Osteoblast (primary cell): ENCODE measurements around the gene SEMA4C. TPM values are rescaled to one million over a fixed set of nuclear protein-coding genes. Genes with fewer than 3 reads are reported as not detected.

ENCODE experiments used
- DNase-seq: peaks from one replicate; pipeline ENCODE4 v3.0.0; 2011; ENCODE audit warnings: low spot score, mixed read lengths; ENCODE audit not compliant: insufficient read length; ENCODE audit errors: missing footprints
- H2AFZ ChIP-seq: 2 replicates; pipeline ENCODE4 v1.6.0; 2011; ENCODE audit warnings: mild to moderate bottlenecking, low read length
- H3K27ac ChIP-seq: 2 replicates; pipeline ENCODE4 v1.5.1; 2011; ENCODE audit warnings: mild to moderate bottlenecking, low read depth, low read length, moderate library complexity
- H3K27me3 ChIP-seq: 2 replicates; pipeline ENCODE4 v1.6.0; 2012; ENCODE audit warnings: mild to moderate bottlenecking, control low read depth, inconsistent platforms, low read length, moderate library complexity; ENCODE audit not compliant: insufficient read depth
- H3K36me3 ChIP-seq: 2 replicates; pipeline ENCODE4 v1.5.1; 2011; ENCODE audit warnings: mild to moderate bottlenecking, low read length, control low read depth, moderate library complexity; ENCODE audit not compliant: insufficient read depth
- H3K4me1 ChIP-seq: 2 replicates; pipeline ENCODE4 v1.5.1; 2011; ENCODE audit warnings: mild to moderate bottlenecking, low read length, control low read depth, moderate library complexity; ENCODE audit not compliant: insufficient read depth
- H3K4me2 ChIP-seq: 2 replicates; pipeline ENCODE4 v1.6.0; 2011; ENCODE audit warnings: mild to moderate bottlenecking, low read length; ENCODE audit not compliant: insufficient read depth
- H3K4me3 ChIP-seq: fragments of 200-600 bp; sonication (generic); 3 replicates; pipeline ENCODE4 v1.5.1; 2012; ENCODE audit warnings: mild to moderate bottlenecking, low read length, inconsistent platforms; ENCODE audit not compliant: insufficient read depth
- H3K79me2 ChIP-seq: 2 replicates; pipeline ENCODE4 v1.6.0; 2012; ENCODE audit warnings: mild to moderate bottlenecking, low read length, control low read depth, inconsistent platforms; ENCODE audit not compliant: insufficient read depth
- H3K9me3 ChIP-seq: 2 replicates; pipeline ENCODE4 v1.5.1; 2011; ENCODE audit warnings: low read depth, low read length, control low read depth
- H4K20me1 ChIP-seq: 2 replicates; pipeline ENCODE4 v1.6.0; 2012; ENCODE audit warnings: mild to moderate bottlenecking, low read length, control low read depth; ENCODE audit not compliant: insufficient read depth
- CTCF ChIP-seq: IDR thresholded peaks from 2 replicates; pipeline ENCODE4 v1.5.1; 2011; ENCODE audit warnings: mild to moderate bottlenecking, low read depth, low read length, moderate library complexity; ENCODE audit errors: extremely low read depth
- total RNA-seq: library from RNA; depleted of rRNA; stranded (reverse); fragments of >200 nt; gene quantifications from 2 replicates; pipeline ENCODE4 v1.2.3, GENCODE V29; 2012

The SEMA4C gene
- total RNA-seq, 1 donor, result 29.7 TPM

- no peak overlapping the region for H2AFZ ChIP-seq
- DNase-seq, result no peak
- H3K27me3 ChIP-seq, result no peaks in the 10 kb centered on the region
- no peaks in the 10 kb centered on the region for H3K36me3 ChIP-seq
- H4K20me1 ChIP-seq, result no peaks in the 10 kb centered on the region
- no peak overlapping the region for H3K27ac ChIP-seq
- peaks cover under 1% of the 10 kb centered on the region for H3K4me1 ChIP-seq
- no peaks in the 10 kb centered on the region for H3K9me3 ChIP-seq
- H3K4me2 ChIP-seq, result no peak overlapping the region
- H3K79me2 ChIP-seq, result no peaks in the 10 kb centered on the region
- no peak for TF ChIP-seq CTCF
- H3K4me3 ChIP-seq, result no peak overlapping the region
These were observed 15.8 kb upstream of the SEMA4C start for GRCh38 chr2:96885432-96886347.

- Histone ChIP-seq H2AFZ (no peak overlapping the region), H3K36me3 (no peaks in the 10 kb centered on the region), H3K4me2 (no peak overlapping the region), H3K79me2 (no peaks in the 10 kb centered on the region), H3K27me3 (no peaks in the 10 kb centered on the region), H4K20me1 (no peaks in the 10 kb centered on the region), H3K4me3 (no peak overlapping the region), H3K4me1 (no peaks in the 10 kb centered on the region), H3K9me3 (no peaks in the 10 kb centered on the region), H3K27ac (no peak overlapping the region)
- TF ChIP-seq CTCF, result no peak
- DNase-seq, result no peak
These were observed 14.6 kb upstream of the SEMA4C start for GRCh38 chr2:96884299-96885094.

GRCh38 chr2:96883306-96883705, 13.4 kb upstream of the SEMA4C start:
- H3K79me2 ChIP-seq, result no peaks in the 10 kb centered on the region
- H3K4me2 ChIP-seq, result no peak overlapping the region
- no peak for TF ChIP-seq CTCF
- H3K4me1 ChIP-seq, result no peaks in the 10 kb centered on the region
- H3K4me3 ChIP-seq, result no peak overlapping the region
- no peak overlapping the region for H3K27ac ChIP-seq
- no peak overlapping the region for H2AFZ ChIP-seq
- DNase-seq, result no peak
- H3K27me3 ChIP-seq, result no peaks in the 10 kb centered on the region
- H4K20me1 ChIP-seq, result no peaks in the 10 kb centered on the region
- no peaks in the 10 kb centered on the region for H3K9me3 ChIP-seq
- H3K36me3 ChIP-seq, result no peaks in the 10 kb centered on the region

GRCh38 chr2:96882906-96883305, 13.0 kb upstream of the SEMA4C start:
- no peak overlapping the region for H3K27ac ChIP-seq
- no peak overlapping the region for H2AFZ ChIP-seq
- no peak overlapping the region for H3K4me3 ChIP-seq
- H3K79me2 ChIP-seq, result no peaks in the 10 kb centered on the region
- no peaks in the 10 kb centered on the region for H3K4me1 ChIP-seq
- H3K4me2 ChIP-seq, result no peak overlapping the region
- DNase-seq, result no peak
- no peak for TF ChIP-seq CTCF
- H4K20me1 ChIP-seq, result no peaks in the 10 kb centered on the region
- no peaks in the 10 kb centered on the region for H3K9me3 ChIP-seq
- no peaks in the 10 kb centered on the region for H3K27me3 ChIP-seq
- H3K36me3 ChIP-seq, result no peaks in the 10 kb centered on the region
